ENCODE measurements around the gene NUFIP2.
"Not testable (repeated sequence)": the region's sequence is repeated elsewhere in the genome, so short reads cannot be mapped to it uniquely, and the experiment has no call there.

DNA sequence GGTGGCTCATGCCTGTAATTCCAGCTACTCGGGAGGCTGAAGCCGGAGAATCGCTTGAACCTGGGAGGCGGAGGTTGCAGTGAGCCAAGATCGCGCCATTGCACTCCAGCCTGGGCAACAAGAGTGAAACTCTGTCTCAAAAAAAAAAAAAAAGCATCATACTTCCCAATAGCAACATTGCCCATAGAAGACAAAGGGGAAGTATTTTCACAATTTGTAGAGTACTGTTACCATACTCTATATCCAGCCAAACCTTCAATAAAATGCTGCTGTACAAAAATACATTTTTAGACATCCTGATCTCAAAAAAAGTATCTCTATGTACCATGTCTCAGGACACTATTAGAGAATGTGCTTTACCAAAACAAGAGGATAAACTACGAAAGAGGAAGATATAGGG, 59.0 kb downstream of the NUFIP2 start:
- TF ChIP-seq CTCF (IDR thresholded peaks at IDR 0.05); EZH2 (IDR thresholded peaks at IDR 0.05; ENCODE audit: borderline replicate concordance, insufficient read depth, low read depth, low read length, poor library complexity, severe bottlenecking): not testable (repeated sequence)
